ENCODE data around the gene ERLEC1. TPM values are rescaled to one million over a fixed set of nuclear protein-coding genes. Genes with fewer than 3 reads are reported as not detected.

ERLEC1 gene
- 10 to 100 TPM; 45.1 to 46.6 TPM for total RNA-seq

GRCh38 chr2:53786705-53787613, at the start of gene ERLEC1, which contains the start of gene ASB3:
Gene ERLEC1, plus strand, starts transcription at chr2:53787044. Its CDS starts 167 bp downstream, at chr2:53787211.
Gene ASB3, minus strand, starts transcription at chr2:53786953. Its CDS starts 21,381 bp downstream, at chr2:53765572.

GRCh38 chr2:53767405-53768241, 19.2 kb upstream of the ERLEC1 start, which contains the start of gene CHAC2:
Gene CHAC2, plus strand, starts transcription at chr2:53767804. Its CDS starts 83 bp downstream, at chr2:53767887.

GRCh38 chr2:53859206-53860181, 72.7 kb downstream of the ERLEC1 start, which contains the start of gene GPR75:
Gene GPR75, minus strand, starts transcription at chr2:53859967. Its CDS starts 5,211 bp downstream, at chr2:53854756.

Small RNA genes lying within 50 kb of the gene (small RNA-seq; reads per million reads assigned to genes)
- 0.29 to 0.43 reads per million in 2 donors for gene MIR3682

Other genes starting within 250 kb of the ERLEC1 start
- 1 to 10 TPM; 4.8 to 9.0 TPM for gene CHAC2, start 19.2 kb upstream of the ERLEC1 start, total RNA-seq
- 10 to 100 TPM; 18.9 to 19.0 TPM for gene ASB3, start 91 bp upstream of the ERLEC1 start, total RNA-seq
- gene GPR75, start 72.9 kb downstream of the ERLEC1 start, total RNA-seq, result 1 to 10 TPM; 1.7 to 2.7 TPM
- 10 to 100 TPM; 40.6 to 50.3 TPM for gene PSME4, start 183.9 kb downstream of the ERLEC1 start, total RNA-seq

All from melanocyte of skin (primary cell).